SK-N-MC (cell line): ENCODE results near the gene GPC6.

Experiments
- FOXP2 ChIP-seq: optimal IDR thresholded peaks from 2 replicates; pipeline ENCODE3; 2011; ENCODE audit warnings: mild to moderate bottlenecking, moderate library complexity; ENCODE audit not compliant: insufficient read depth; ENCODE audit errors: extremely low read length, control extremely low read depth
- POLR2AphosphoS5 ChIP-seq: IDR thresholded peaks from 2 replicates; pipeline ENCODE4 v1.6.1; 2012; ENCODE audit warnings: mild to moderate bottlenecking, low read depth, low read length, borderline replicate concordance

GRCh38 chr13:93762708-93763426 lies 536.3 kb downstream of the GPC6 start:
- TF ChIP-seq POLR2AphosphoS5 (no peak), FOXP2 (no peak)
